Measurements from ENCODE around the gene SMG5. TPM values are rescaled to one million over a fixed set of nuclear protein-coding genes. Genes with fewer than 3 reads are reported as not detected.

SMG5 gene
- total and polyA plus RNA-seq, 2 donors (not counting 1 experiment from before 2014, with no cell fraction given) = 53.5 to 77.0 TPM

DNA sequence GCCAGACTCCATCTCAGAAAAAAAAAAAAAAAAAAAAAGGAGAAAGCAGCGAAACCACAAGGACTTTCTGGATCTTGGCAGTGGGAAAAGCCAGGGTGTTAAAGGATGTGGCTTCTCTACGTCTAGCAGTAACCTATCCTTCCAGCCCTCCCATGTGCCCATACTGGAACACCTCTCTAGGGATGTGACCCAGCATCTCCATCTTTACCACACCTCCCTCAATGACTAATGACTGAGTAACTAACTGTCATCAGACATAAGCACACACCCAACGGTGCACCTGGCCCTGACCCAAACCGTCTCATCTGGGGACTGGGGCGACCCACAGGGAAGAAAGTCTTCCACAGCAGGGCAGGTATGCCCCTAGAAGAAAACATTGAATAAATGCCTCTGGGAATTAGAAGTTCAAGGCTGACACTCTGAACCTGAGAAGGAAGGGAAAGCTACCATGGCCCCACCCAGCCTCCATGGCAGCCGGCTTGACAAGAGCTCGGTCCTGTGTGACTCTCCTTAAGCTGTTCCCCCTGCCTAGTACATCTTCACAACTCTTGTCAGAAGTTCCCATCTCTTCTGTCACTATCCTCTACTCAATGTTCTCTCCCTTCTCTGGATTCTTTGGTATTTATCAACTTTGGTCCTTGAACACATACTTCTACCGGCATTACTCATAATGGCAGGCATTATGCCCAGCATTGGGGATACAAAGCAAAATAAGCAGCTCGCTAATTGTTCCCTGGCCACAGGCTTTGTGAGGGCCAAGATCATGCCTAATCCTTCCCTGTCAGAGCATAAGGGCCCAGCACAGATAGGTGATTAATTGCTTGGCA is 20.0 kb downstream of the SMG5 start:
- H3K9me3 Mint-ChIP-seq (ENCODE audit: insufficient read depth) = no peaks in the 10 kb centered on the region
- Histone ChIP-seq H3K9ac (ENCODE audit: low read length) (no peak overlapping the region), H3K9me3 (ENCODE audit: control extremely low read depth in 1 of 3, control insufficient read depth in 2 of 3, insufficient read depth in 1 of 3, low read length in 2 of 3) (no peaks in the 10 kb centered on the region), H3K4me3 (ENCODE audit: control extremely low read depth in 1 of 5, extremely low read depth in 1 of 5, insufficient read depth in 1 of 5, low read depth in 2 of 5, low read length in 4 of 5) (no peak overlapping the region), H3K4me2 (replicated peaks; ENCODE audit: low read depth, low read length, poor library complexity, severe bottlenecking) (no peak overlapping the region), H3K79me2 (ENCODE audit: control insufficient read depth, insufficient read depth, low read length) (no peaks in the 10 kb centered on the region), H3K27me3 (replicated peaks in 1 of 4; ENCODE audit: control extremely low read depth in 1 of 4, control insufficient read depth in 3 of 4, insufficient read depth in 4 of 4, low read length in 3 of 4) (no peaks in the 10 kb centered on the region), H2AFZ (ENCODE audit: insufficient read depth, low read depth, low read length, poor library complexity, severe bottlenecking) (no peak overlapping the region), H3K4me1 (ENCODE audit: control insufficient read depth in 2 of 2, insufficient read depth in 2 of 2, low read length in 2 of 2) (no peaks in the 10 kb centered on the region), H3K27ac (ENCODE audit: low read length in 2 of 2) (no peak overlapping the region), H3K36me3 (replicated peaks in 1 of 2; ENCODE audit: control extremely low read depth in 1 of 2, control insufficient read depth in 1 of 2, extremely low read depth in 1 of 2, insufficient read depth in 2 of 2, low read length in 1 of 2) (peaks cover 18 to 83% of the 10 kb centered on the region in 2 experiments), H4K20me1 (ENCODE audit: control insufficient read depth, insufficient read depth, low read length, poor library complexity, severe bottlenecking) (no peaks in the 10 kb centered on the region)
- TF ChIP-seq EZH2 (IDR thresholded peaks at IDR 0.05; ENCODE audit: borderline replicate concordance, insufficient read depth, low read depth, low read length, poor library complexity, severe bottlenecking) = no peak
- TF ChIP-seq, protein P1, sequence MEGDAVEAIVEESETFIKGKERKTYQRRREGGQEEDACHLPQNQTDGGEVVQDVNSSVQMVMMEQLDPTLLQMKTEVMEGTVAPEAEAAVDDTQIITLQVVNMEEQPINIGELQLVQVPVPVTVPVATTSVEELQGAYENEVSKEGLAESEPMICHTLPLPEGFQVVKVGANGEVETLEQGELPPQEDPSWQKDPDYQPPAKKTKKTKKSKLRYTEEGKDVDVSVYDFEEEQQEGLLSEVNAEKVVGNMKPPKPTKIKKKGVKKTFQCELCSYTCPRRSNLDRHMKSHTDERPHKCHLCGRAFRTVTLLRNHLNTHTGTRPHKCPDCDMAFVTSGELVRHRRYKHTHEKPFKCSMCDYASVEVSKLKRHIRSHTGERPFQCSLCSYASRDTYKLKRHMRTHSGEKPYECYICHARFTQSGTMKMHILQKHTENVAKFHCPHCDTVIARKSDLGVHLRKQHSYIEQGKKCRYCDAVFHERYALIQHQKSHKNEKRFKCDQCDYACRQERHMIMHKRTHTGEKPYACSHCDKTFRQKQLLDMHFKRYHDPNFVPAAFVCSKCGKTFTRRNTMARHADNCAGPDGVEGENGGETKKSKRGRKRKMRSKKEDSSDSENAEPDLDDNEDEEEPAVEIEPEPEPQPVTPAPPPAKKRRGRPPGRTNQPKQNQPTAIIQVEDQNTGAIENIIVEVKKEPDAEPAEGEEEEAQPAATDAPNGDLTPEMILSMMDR (IDR thresholded peaks at IDR 0.05) = no peak
- 94% methylated on average over 7 of the region's 9 CpGs for WGBS (ENCODE audit: insufficient coverage)
- no peaks in the 10 kb centered on the region for H3K4me1 Mint-ChIP-seq
- ChIA-PET CTCF (no interaction called here), POLR2A (no interaction called here)
- H3K27me3 Mint-ChIP-seq = no peaks in the 10 kb centered on the region
- DNase-seq = no peak
- no peak overlapping the region for H3K4me3 Mint-ChIP-seq
- no peak for ATAC-seq (ENCODE audit: low read depth)
- H3K27ac Mint-ChIP-seq = no peak overlapping the region
- intact Hi-C loops (cut with micrococcal nuclease) = no loop called here

DNA sequence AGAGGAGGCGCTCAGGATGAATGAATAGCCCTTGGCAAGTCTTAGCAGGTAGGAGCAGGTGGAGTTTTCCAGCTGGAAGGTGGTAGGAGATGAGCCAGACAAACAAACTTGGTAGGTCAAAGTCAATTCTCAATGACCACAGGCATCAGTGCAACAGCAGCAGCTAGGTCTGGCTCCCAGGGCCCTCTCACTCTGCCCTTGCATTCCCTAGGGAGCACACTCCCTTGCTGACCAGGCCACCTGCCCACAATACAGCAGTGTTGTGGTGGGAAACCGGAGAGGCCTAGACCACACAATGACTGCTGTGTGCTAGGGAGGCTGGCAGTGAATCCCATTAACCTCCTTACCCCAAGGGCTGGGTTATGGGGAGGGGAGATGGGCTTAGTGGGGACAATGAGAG is 21.7 kb downstream of the SMG5 start:
- Mint-ChIP-seq H3K4me3 (no peak overlapping the region), H3K9me3 (ENCODE audit: insufficient read depth) (no peaks in the 10 kb centered on the region), H3K27ac (no peak overlapping the region), H3K27me3 (no peaks in the 10 kb centered on the region), H3K4me1 (no peaks in the 10 kb centered on the region)
- Histone ChIP-seq H3K27ac (ENCODE audit: low read length in 2 of 2) (no peak overlapping the region), H3K79me2 (ENCODE audit: control insufficient read depth, insufficient read depth, low read length) (no peaks in the 10 kb centered on the region), H3K4me1 (ENCODE audit: control insufficient read depth in 2 of 2, insufficient read depth in 2 of 2, low read length in 2 of 2) (no peaks in the 10 kb centered on the region), H3K4me2 (replicated peaks; ENCODE audit: low read depth, low read length, poor library complexity, severe bottlenecking) (no peak overlapping the region), H2AFZ (ENCODE audit: insufficient read depth, low read depth, low read length, poor library complexity, severe bottlenecking) (no peak overlapping the region), H4K20me1 (ENCODE audit: control insufficient read depth, insufficient read depth, low read length, poor library complexity, severe bottlenecking) (no peaks in the 10 kb centered on the region), H3K9me3 (ENCODE audit: control extremely low read depth in 1 of 3, control insufficient read depth in 2 of 3, insufficient read depth in 1 of 3, low read length in 2 of 3) (no peaks in the 10 kb centered on the region), H3K36me3 (replicated peaks in 1 of 2; ENCODE audit: control extremely low read depth in 1 of 2, control insufficient read depth in 1 of 2, extremely low read depth in 1 of 2, insufficient read depth in 2 of 2, low read length in 1 of 2) (peaks cover 8 to 81% of the 10 kb centered on the region in 2 experiments), H3K9ac (ENCODE audit: low read length) (no peak overlapping the region), H3K27me3 (replicated peaks in 1 of 4; ENCODE audit: control extremely low read depth in 1 of 4, control insufficient read depth in 3 of 4, insufficient read depth in 4 of 4, low read length in 3 of 4) (no peaks in the 10 kb centered on the region), H3K4me3 (ENCODE audit: control extremely low read depth in 1 of 5, extremely low read depth in 1 of 5, insufficient read depth in 1 of 5, low read depth in 2 of 5, low read length in 4 of 5) (no peak overlapping the region)
- CTCF ChIA-PET = no interaction called here
- intact Hi-C loops (cut with micrococcal nuclease) = no loop called here
- no peak for ATAC-seq (ENCODE audit: low read depth)
- 100% methylated on average over 1 of the region's 2 CpGs for WGBS (ENCODE audit: insufficient coverage)
- POLR2A ChIA-PET = interaction anchor here (0.6 kb wide), 1 partner anchor 36 kb away, joined by 3 read pairs; no protein-coding TSS in a partner anchor
- no peak for DNase-seq
- TF ChIP-seq, protein P1 (IDR thresholded peaks at IDR 0.05) = no peak
- no peak for TF ChIP-seq EZH2 (IDR thresholded peaks at IDR 0.05; ENCODE audit: borderline replicate concordance, insufficient read depth, low read depth, low read length, poor library complexity, severe bottlenecking)

Measured in B cell (primary cell).